Hepatocyte (in vitro differentiated cells): ENCODE measurements around the gene EPHB1. TPM values are rescaled to one million over a fixed set of nuclear protein-coding genes. Genes with fewer than 3 reads are reported as not detected.

ENCODE experiments used
- DNase-seq: peaks from one replicate; pipeline ENCODE4 v3.0.0-alpha.2; 2016; ENCODE audit warnings: low spot score
- H2AFZ ChIP-seq: fragments of 200-600 bp; sonication (generic); 2 replicates; pipeline ENCODE4 v1.6.0; 2016; ENCODE audit warnings: antibody characterized with exemption, mild to moderate bottlenecking
- H3K27ac ChIP-seq: fragments of 200-600 bp; sonication (generic); 2 replicates; pipeline ENCODE4 v1.5.1; 2016; ENCODE audit warnings: mild to moderate bottlenecking
- H3K27me3 ChIP-seq: fragments of 200-600 bp; sonication (generic); 2 replicates; pipeline ENCODE4 v1.6.1; 2016
- H3K36me3 ChIP-seq: fragments of 200-600 bp; sonication (generic); replicated peaks from 2 replicates; pipeline ENCODE4 v1.5.1; 2016; ENCODE audit warnings: low read depth; ENCODE audit not compliant: insufficient read depth
- H3K4me1 ChIP-seq: fragments of 200-600 bp; sonication (generic); 2 replicates; pipeline ENCODE4 v1.5.1; 2016; ENCODE audit warnings: mild to moderate bottlenecking, moderate library complexity; ENCODE audit not compliant: insufficient read depth
- H3K4me2 ChIP-seq: fragments of 200-600 bp; sonication (generic); 2 replicates; pipeline ENCODE4 v1.6.0; 2016
- H3K4me3 ChIP-seq: fragments of 200-600 bp; sonication (generic); 2 replicates; pipeline ENCODE4 v1.5.1; 2016; ENCODE audit warnings: mild to moderate bottlenecking
- H3K79me2 ChIP-seq: fragments of 200-600 bp; sonication (generic); 2 replicates; pipeline ENCODE4 v1.6.0; 2017; ENCODE audit warnings: mild to moderate bottlenecking
- H3K9me2 ChIP-seq: fragments of 200-600 bp; sonication (generic); replicated peaks from 2 replicates; pipeline ENCODE4 v1.6.0; 2017; ENCODE audit warnings: mild to moderate bottlenecking; ENCODE audit not compliant: insufficient read depth
- H3K9me3 ChIP-seq: fragments of 200-600 bp; sonication (generic); 2 replicates; pipeline ENCODE4 v1.5.1; 2016; ENCODE audit warnings: low read depth, mild to moderate bottlenecking
- H4K20me1 ChIP-seq: fragments of 200-600 bp; sonication (generic); 2 replicates; pipeline ENCODE4 v1.6.0; 2016; ENCODE audit warnings: mild to moderate bottlenecking; ENCODE audit not compliant: insufficient read depth, poor library complexity, severe bottlenecking
- CTCF ChIP-seq: fragments of 200-600 bp; sonication (generic); IDR thresholded peaks from 2 replicates; pipeline ENCODE4 v1.5.1; 2016; ENCODE audit warnings: antibody characterized with exemption, mild to moderate bottlenecking; ENCODE audit not compliant: poor library complexity
- EZH2 ChIP-seq: fragments of 200-600 bp; sonication (generic); IDR thresholded peaks from 2 replicates; pipeline ENCODE4 v1.6.1; 2016; ENCODE audit warnings: antibody characterized with exemption, mild to moderate bottlenecking, borderline replicate concordance
- EZH2phosphoT487 ChIP-seq: fragments of 200-600 bp; sonication (generic); IDR thresholded peaks from one replicate; pipeline ENCODE4 v1.6.1; 2018; ENCODE audit warnings: antibody characterized with exemption, mild to moderate bottlenecking, low read depth, moderate library complexity; ENCODE audit not compliant: unreplicated experiment, severe bottlenecking
- WGBS: methylation state at CpG from one replicate; pipeline ENCODE4 v1.1.6; 2016; ENCODE audit warnings: low lambda C conversion rate; ENCODE audit errors: missing lambda C conversion rate; 5-methylcytosine and 5-hydroxymethylcytosine counted together
- polyA plus RNA-seq: library from polyadenylated mRNA; unstranded; fragments of >200 nt; fragmentation: Nextera tagmentation; extraction: Ambion mirVana; gene quantifications from 2 replicates; pipeline ENCODE4 v1.2.1, GENCODE V29; 2016
- total RNA-seq: library from RNA; depleted of rRNA; stranded (reverse); fragments of >200 nt; gene quantifications from 2 replicates; pipeline ENCODE4 v1.2.3, GENCODE V29; 2014

Gene EPHB1
- total and polyA plus RNA-seq, 2 experiments from 2014 or later = 3.3 to 5.6 TPM

GRCh38 chr3:135271177-135272025 lies 476.3 kb downstream of the EPHB1 start:
- no peaks in the 10 kb centered on the region for H4K20me1 ChIP-seq

GRCh38 chr3:135272026-135272669 lies 477.1 kb downstream of the EPHB1 start:
- no peaks in the 10 kb centered on the region for H3K36me3 ChIP-seq
- WGBS = 54% methylated on average over 7 of the region's 7 CpGs
- no peak overlapping the region for H2AFZ ChIP-seq
- no peaks in the 10 kb centered on the region for H3K9me2 ChIP-seq
- H3K79me2 ChIP-seq = no peaks in the 10 kb centered on the region
- H3K9me3 ChIP-seq = no peaks in the 10 kb centered on the region
- no peaks in the 10 kb centered on the region for H4K20me1 ChIP-seq
- DNase-seq = no peak
- TF ChIP-seq EZH2 (no peak), CTCF (no peak), EZH2phosphoT487 (no peak)
- H3K4me1 ChIP-seq = no peaks in the 10 kb centered on the region
- H3K27me3 ChIP-seq = no peaks in the 10 kb centered on the region
- H3K4me3 ChIP-seq = no peak overlapping the region
- H3K27ac ChIP-seq = no peak overlapping the region
- H3K4me2 ChIP-seq = no peak overlapping the region

More at GRCh38 chr3:135271177-135272025, 476.3 kb downstream of the EPHB1 start:
- TF ChIP-seq EZH2phosphoT487 (no peak), CTCF (no peak), EZH2 (no peak)
- Histone ChIP-seq H3K4me3 (no peak overlapping the region), H3K27ac (no peak overlapping the region), H3K4me2 (no peak overlapping the region), H3K27me3 (no peaks in the 10 kb centered on the region), H3K79me2 (no peaks in the 10 kb centered on the region), H3K36me3 (no peaks in the 10 kb centered on the region), H3K9me2 (no peaks in the 10 kb centered on the region), H2AFZ (no peak overlapping the region), H3K9me3 (no peaks in the 10 kb centered on the region), H3K4me1 (no peaks in the 10 kb centered on the region)
- DNase-seq = no peak
- WGBS = 86% methylated on average over 10 of the region's 10 CpGs

GRCh38 chr3:135292162-135292561 lies 497.1 kb downstream of the EPHB1 start:
- TF ChIP-seq EZH2phosphoT487 (no peak), EZH2 (no peak), CTCF (no peak)
- Histone ChIP-seq H4K20me1 (no peaks in the 10 kb centered on the region), H3K9me3 (no peaks in the 10 kb centered on the region), H3K9me2 (no peaks in the 10 kb centered on the region), H3K27ac (no peak overlapping the region), H3K36me3 (no peaks in the 10 kb centered on the region), H3K79me2 (no peaks in the 10 kb centered on the region), H2AFZ (no peak overlapping the region), H3K4me1 (no peaks in the 10 kb centered on the region), H3K27me3 (no peaks in the 10 kb centered on the region), H3K4me3 (no peak overlapping the region), H3K4me2 (no peak overlapping the region)
- no peak for DNase-seq
- 86% methylated on average over 1 of the region's 1 CpG for WGBS
